GM18498 (cell line): Measurements from ENCODE around the gene TRNT1.

Experiments used
- ATAC-seq: cut with Tn5 transposase; IDR thresholded peaks from one replicate; pipeline ENCODE4 v1.9.1; 2021; ENCODE audit warnings: mild to moderate bottlenecking, moderate library complexity; ENCODE audit not compliant: unreplicated experiment

The TRNT1 gene

DNA sequence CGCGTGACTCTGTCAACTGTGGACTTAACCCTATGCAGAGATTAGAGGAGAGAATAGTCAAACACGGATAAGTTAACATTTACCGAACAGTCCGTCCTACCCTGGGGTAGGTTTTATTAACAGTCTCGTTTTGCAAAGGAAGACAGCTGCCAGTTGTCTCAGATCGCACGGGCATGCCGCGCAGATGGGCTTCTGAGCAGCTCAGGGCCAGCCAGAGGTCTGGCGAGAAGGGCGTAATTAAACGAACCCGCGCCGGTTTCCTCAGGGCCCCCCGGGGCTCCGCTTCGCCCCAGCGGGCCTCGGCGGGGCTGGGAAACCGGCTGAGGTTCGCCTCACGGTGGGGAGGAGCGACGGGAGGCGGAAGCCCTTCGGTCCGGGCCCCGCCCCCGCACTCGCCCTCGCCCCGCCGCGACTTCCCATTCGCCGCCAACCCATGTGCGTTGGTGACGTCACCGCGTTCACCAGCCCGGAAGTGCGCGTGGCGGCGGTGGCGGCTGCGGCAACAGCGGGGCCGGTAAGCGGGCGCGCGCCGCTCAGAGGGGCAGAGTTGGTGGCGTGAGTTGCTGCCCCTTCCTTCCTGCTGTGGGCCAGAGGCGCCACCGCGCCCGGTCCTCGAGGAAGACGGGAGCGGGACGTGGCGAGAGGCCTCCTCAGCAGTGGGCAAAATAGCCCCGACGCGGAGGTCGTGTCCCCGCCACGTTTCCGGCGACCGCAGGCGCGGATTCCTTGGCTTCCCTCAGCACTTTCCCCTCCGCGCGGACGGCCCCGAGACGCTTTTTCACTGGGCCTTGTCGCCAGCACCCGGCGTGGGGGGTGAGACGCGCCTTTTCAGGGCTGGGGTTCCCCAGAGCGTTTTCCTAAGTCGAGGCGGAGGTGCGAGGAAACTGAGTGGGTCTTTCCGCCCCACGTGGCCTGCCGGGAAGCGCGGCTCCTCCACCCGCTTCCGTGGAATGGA lies at the start of gene TRNT1:
TSS of gene TRNT1 (plus strand) at position 464 of the 955 bp plus-strand sequence. CDS start 2,101 bp downstream, outside the sequence.
- ATAC-seq, result peak; percentile 97

DNA sequence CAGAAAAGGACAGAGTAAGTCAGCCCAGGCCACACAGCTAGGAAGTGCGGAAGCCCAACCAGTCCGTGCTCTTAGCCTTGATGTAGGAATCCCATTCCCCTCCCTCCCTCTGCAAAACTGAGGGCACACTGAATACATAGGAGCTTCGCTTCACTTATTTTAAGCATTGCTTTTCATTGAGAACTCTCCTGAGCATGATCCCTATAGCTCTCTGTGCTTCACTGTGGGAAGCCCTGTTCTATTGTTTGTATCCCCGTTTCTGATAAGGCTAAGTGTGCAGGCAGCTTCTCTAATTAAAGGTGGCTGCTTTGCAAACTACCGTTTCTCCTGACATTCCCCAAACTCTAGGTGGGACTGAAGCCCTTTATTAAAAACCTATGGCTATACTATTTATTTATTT lies 46.4 kb upstream of the TRNT1 start:
- ATAC-seq, result no peak

GRCh38 chr3:3081381-3082233 lies 45.1 kb upstream of the TRNT1 start:
- ATAC-seq, result peak; percentile 52

DNA sequence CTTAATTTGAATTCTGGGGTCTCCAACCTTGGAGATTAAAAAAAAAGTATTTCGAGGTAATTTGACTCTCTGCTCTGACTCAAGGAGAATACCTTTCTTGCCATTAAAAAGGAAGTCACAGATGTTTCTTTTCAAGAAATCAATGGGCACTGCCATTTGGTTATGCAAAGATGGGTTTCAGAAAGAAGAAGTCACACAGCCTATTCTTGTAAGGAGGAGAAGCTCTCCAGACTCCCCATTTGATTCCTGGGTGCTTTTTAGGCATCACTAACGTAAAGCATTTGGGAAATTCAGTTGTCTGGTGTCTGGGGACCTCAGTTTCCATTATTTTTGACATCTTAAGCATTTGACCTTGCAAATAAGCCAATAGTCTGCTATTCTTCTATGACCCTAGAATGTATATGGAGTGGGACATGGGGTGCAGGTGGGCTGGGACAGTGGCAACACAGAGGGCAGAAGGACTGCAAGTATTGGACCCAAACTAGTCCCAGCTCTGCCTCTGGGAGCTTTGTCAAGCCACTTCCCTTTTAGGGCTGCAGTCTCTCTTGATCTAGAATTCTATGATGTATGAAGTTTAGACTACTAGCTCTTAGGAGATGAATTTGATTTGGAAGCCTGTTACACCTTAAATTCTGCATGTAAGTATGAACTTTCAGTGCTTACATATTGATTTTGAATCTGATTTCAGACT lies 44.4 kb upstream of the TRNT1 start:
- peak; percentile 88 for ATAC-seq

- ATAC-seq, result no peak
These were observed 41.9 kb upstream of the TRNT1 start for GRCh38 chr3:3084890-3085289.

DNA sequence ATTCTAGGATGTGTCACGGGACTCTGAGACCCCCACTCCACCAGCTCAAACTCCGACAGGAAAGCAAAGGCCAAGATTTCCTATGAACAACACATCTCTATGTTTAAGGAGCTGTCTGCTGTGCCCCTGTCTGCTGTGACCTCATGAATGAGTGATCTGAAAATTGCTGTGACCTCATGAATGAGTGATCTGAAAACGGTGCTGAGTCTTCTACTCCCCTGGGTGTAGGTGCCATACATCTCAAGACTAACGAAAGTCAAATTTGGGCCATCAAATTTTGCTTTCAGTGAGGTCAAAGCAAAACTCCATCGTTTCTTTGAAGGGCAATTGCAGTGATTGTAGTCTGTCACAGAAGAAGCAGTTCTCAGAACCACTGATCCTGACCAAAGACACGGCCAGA lies 41.0 kb upstream of the TRNT1 start:
- no peak for ATAC-seq

GRCh38 chr3:3086239-3086638 lies 40.5 kb upstream of the TRNT1 start:
- no peak for ATAC-seq

DNA sequence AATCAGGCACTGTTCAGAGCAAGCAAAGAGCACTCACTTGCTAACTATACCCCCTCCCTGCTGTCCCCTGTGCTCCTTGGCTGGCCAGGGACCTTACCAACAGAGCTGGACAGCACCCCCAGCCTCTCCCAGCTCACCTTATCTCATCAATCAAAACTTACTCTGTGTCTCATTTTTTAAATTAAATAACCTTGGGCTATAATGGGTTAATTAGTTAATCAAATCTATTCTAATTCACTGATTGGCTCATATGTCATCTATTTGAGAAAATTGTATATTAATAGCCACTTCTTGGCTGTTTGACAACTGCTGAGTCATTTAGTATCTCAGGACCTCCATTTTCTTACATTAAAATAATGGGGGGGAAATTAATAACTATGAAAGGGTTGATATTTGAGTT lies 39.5 kb upstream of the TRNT1 start:
- ATAC-seq, result no peak

DNA sequence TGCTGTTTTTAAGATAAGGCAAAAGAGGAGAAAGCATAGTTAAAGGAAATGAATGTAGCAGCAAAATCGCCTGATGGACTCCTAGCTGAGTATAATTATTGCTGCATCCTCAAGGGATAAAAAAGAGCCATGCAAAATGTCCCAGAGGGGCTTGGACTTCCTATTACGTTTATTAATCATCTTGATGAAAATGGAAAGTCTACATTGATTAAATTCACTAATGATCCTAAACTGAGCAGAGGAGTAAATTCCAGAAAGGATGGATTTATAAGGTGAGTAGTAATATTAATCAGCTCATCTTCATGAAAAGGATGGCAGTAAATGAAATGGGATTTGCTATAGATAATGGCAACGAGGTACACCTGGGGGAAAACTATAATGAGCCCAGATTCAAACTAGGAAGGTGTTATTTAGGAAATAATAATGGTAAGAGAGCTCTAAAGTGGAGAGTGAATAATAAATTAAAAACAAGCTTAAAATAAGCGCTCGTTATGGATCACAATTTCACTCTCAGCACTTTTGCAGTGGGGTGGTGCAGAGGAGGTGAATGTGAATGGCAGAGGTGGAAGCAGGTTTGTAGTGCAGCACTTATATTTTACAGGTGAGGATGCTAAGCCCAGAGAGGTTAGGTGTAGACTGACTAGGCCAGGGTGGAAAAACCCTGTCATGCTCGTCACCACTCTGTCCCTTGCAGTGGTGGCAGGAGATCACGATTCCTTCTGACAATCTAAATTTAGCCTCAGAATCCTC lies 38.8 kb upstream of the TRNT1 start:
- ATAC-seq, result no peak

GRCh38 chr3:3089017-3089416 lies 37.7 kb upstream of the TRNT1 start:
- peak; percentile 98 for ATAC-seq

DNA sequence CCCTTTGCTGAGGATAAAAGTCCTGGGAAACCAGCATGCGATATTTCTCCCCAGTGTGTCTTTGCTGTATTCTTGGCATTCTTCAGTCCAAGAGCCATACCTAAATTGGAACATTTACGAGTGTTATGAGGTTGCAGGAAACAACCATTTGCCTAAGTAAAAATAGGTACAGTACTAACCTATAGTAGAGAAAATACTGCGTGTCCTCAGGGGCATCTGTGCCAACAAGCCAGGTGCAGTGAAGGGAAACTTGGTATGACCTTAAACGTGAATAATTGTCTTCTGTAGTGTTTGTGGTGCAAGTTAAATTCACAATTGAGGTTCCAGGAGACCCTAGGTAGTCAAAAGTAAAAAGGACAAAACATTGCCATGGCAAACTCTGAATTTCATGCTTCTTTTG lies 28.8 kb upstream of the TRNT1 start:
- no peak for ATAC-seq

DNA sequence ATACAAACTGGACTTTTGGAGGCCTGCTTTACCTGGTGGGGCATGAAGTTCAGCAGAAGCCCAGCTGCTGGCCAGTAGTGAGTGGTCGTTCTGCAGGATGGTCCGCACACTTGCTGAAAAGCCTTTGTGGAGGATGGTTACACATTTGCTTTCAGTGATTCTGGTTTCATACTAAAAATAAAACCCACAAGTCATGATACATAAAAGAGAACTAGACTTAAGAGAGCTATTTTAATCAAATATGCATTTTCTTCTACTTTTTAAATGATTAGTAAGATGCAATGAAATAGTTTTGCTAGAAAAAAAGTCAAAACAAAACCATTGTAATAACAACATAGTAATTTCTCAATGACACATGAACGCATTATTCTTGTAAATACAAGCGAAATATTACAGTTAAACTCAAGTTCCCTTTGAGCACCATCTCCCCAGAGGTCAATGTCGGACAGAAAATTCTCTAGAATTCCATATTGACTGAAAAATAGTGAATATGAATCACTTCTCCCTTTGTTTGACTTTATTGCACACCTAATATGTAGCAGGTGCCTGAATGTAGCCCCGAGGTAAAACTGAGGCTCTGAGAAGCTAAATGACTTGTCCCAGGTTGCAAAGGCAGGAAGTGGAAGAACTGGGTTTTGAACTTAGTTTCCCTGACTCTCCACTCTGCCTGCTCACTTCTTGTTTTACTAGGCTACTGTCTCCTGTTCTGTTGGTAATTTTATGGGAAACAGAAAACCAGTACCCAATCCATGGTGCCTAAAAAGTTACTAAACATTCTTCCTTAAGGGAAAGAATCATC lies 24.9 kb upstream of the TRNT1 start:
- ATAC-seq, result peak; percentile 73

DNA sequence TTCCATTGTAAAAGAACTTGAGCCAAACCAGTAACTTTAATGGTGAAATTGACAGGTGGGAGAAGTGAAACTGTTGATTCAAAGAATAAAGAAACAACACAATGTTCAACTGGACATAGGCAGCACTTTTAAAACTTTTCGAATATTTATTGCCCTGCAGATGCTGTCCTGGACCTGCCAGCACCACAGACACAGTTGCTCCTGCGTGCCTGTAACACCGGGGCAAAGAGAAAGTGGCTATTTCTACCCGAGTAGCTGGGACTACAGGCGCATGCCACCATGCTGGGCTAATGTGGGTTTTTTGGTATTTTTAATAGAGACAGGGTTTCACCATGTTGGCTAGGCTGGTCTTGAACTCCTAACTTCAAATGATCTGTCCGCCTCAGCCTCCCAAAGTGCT lies 24.0 kb upstream of the TRNT1 start:
- ATAC-seq, result no peak

GRCh38 chr3:3105246-3105645 lies 21.5 kb upstream of the TRNT1 start:
- ATAC-seq, result no peak

- no peak for ATAC-seq
These were observed 20.9 kb upstream of the TRNT1 start for GRCh38 chr3:3105815-3106214.

- ATAC-seq, result no peak
These were observed 19.6 kb upstream of the TRNT1 start for GRCh38 chr3:3107181-3107580.

- ATAC-seq, result no peak
These were observed 18.9 kb upstream of the TRNT1 start for GRCh38 chr3:3107858-3108257.

DNA sequence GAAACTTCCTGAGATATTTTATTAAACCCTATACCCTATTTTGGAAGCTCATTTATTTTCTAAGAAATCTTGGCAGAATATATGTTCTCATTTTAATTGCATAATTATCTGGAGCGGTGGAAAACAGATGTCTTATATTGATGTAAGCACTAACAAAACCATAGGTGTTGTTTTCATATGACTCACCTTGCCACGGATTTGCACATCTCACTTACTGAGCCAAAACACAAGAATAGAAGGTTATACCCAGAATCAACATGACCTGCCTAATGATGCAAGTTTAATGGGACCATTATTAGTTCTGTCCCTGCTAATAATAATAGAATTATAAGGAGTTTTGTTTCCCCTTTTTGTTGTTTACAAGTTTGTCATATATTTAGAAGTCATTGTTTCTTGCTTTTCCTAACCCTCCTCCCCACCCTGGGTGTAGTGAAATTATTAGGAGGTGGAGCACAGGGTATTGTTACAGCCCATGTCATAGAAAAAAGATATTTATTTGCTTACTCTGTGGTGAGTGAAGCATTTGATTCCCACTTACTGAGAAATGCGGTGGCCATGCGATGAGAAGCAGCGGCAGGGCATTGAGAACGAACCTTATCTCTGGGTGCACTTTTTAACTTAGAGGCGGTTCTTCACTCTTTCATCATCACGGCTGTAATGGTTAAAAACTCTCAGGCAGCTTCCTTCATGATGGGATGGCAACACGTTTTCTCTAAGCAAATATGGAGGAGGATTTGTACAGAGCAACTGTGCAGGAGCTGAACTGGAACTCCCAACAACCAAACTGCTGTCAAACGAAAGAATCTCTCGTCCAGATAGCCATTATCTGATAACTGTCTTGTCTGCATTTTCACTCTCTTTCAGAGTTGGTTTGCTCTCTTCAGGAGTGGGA lies 17.1 kb upstream of the TRNT1 start:
- peak; percentile 80 for ATAC-seq

DNA sequence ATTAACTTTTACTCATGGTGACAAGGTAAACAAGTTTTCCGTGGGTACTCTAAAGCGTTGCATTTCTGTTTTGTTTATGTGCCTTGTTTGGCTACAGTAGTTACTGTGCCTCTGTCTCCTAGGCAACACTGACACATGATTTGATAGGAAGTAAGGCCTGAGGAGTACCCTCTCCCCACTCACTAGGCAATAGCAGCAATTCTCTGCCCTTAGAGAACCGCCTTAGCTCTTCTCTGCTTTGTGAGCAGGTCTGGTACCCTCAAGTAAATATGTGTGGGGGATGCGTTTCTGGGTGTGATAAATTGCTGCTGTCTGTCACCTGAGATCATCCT lies 16.5 kb upstream of the TRNT1 start, which contains the start of gene IL5RA:
TSS of gene IL5RA (minus strand) at position 76 of the 332 bp plus-strand sequence. CDS start 5,390 bp downstream, outside the sequence.
- ATAC-seq, result peak; percentile 53
